Small intestine (tissue), 7 donors: ENCODE data around the gene LIN37. TPM values are rescaled to one million over a fixed set of nuclear protein-coding genes. Genes with fewer than 3 reads are reported as not detected.

Experiments
- DNase-seq, 2 donors: peaks; one replicate each; pipeline versions ENCODE4 v3.0.0 to v3.0.0-alpha.2; 2013
- FAIRE-seq: peaks from 2 replicates; lab custom pipeline; 2012; peaks lifted over from hg19 to GRCh38; lab: Jason Lieb, UNC
- H3K27ac ChIP-seq, 3 donors: one replicate each; pipeline ENCODE4 v1.5.1; 2013; ENCODE audit warnings: low read length in 2 of 3, mild to moderate bottlenecking in 2 of 3, control low read depth in 1 of 3, inconsistent platforms in 1 of 3, low read depth in 1 of 3, moderate library complexity in 1 of 3
- H3K27me3 ChIP-seq, 3 donors: one replicate each; pipeline ENCODE4 v1.6.1; 2013; ENCODE audit warnings: low read length in 3 of 3, inconsistent platforms in 1 of 3; ENCODE audit not compliant: control insufficient read depth in 3 of 3, insufficient read depth in 3 of 3
- H3K36me3 ChIP-seq, 3 donors: one replicate each; pipeline ENCODE4 v1.6.1; 2013; ENCODE audit warnings: low read length in 3 of 3, inconsistent platforms in 1 of 3, low read depth in 1 of 3, mild to moderate bottlenecking in 1 of 3, moderate library complexity in 1 of 3; ENCODE audit not compliant: control insufficient read depth in 3 of 3, insufficient read depth in 2 of 3
- H3K4me1 ChIP-seq, 3 donors: one replicate each; pipeline ENCODE4 v1.6.1; 2013; ENCODE audit warnings: low read length in 2 of 3, inconsistent platforms in 1 of 3, low read depth in 1 of 3, mild to moderate bottlenecking in 1 of 3, moderate library complexity in 1 of 3; ENCODE audit not compliant: control insufficient read depth in 3 of 3, insufficient read depth in 2 of 3
- H3K4me3 ChIP-seq, 3 donors: one replicate each; pipeline ENCODE4 v1.5.1; 2013; ENCODE audit warnings: low read length in 3 of 3, control low read depth in 1 of 3, inconsistent platforms in 1 of 3, low read depth in 1 of 3, mild to moderate bottlenecking in 1 of 3, moderate library complexity in 1 of 3
- H3K9me3 ChIP-seq, 2 donors: one replicate each; pipeline ENCODE4 v1.6.1; 2013; ENCODE audit warnings: low read depth in 1 of 2, low read length in 1 of 2; ENCODE audit not compliant: control insufficient read depth in 2 of 2, insufficient read depth in 1 of 2
- WGBS, 3 donors: extraction: QIAGEN DNeasy Blood & Tissue Kit; methylation state at CpG; one replicate each; pipeline ENCODE4 v1.1.7; 2013; 5-methylcytosine and 5-hydroxymethylcytosine counted together
- polyA plus RNA-seq, 4 donors: library from polyadenylated mRNA; stranded (reverse) in 3 of 4; unstranded in 1 of 4; fragments of 200-250 nt in 3 of 4; fragments of 120-200 nt in 1 of 4; gene quantifications; one replicate each; pipeline versions ENCODE4 v1.2.1 to v1.2.3, GENCODE V29; 2013
- donor health status: healthy with polysubstance abuse.
- donor health status: control.
- donor health status: control.
- donor health status: Bipolar disorder and iron deficiency.
- donor health status: healthy.

Gene LIN37
- polyA plus RNA-seq, 4 donors, result 9.6 to 58.6 (median 26.7) TPM

DNA sequence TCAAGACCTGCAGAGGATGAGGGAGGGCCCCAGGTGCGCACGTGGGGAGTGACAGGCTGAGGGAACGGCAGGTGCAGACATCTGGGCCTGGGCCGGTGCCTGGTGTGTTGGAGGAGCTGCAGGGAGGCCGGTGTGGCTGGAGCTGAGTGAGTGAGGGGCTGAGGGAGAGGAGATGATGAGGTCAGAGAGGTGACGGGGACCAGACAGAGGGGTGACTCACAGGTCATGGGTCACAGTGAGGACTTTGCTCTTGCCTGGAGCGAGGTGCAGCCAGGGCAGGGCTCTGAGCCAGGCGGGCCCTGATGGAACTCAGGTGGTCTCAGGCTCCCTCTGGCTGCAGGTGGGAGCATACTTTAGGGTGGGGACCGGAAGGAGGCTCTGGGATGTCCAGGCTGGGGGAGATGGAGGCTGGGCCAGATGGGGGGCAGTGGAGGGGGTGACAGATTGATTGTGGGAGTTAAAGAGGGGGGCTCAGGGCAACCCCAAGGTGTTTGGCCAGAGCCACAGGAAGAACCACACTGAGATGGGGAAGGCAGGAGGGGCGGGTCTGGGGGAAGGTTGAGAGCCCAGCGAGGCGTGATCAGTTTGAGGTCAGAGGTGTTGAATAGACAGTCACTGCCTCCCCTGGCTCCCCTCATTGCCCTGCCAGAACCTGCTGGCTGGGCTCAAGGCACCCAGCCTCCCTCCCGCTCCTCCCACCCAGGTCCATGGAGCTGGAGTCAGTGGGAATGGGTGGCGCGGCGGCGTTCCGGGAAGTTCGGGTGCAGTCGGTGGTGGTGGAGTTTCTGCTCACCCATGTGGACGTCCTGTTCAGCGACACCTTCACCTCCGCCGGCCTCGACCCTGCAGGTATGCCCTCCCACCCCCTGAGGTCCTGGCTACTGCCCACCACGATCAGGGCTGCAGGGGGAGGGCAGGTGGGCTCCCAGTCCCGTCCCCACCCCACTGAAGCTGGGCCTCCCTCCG, 35.4 kb downstream of the LIN37 start:
- Histone ChIP-seq H3K36me3 (peaks cover 0 to 45% (median 6%) of the 10 kb centered on the region in 3 donors), H3K4me3 (no peak overlapping the region), H3K9me3 (no peaks in the 10 kb centered on the region), H3K4me1 (peaks cover 0 to 14% (median 0%) of the 10 kb centered on the region in 3 donors), H3K27me3 (no peaks in the 10 kb centered on the region), H3K27ac (no peak overlapping the region)
- no peak for DNase-seq
- 79 to 86% (median 79%) methylated on average over 22 to 28 of the region's 28 CpGs for WGBS, 3 donors
- no peak for FAIRE-seq

- DNase-seq, result no peak
- WGBS, 3 donors, result 83 to 94% (median 92%) methylated on average over 37 to 45 of the region's 45 CpGs
- no peaks in the 10 kb centered on the region for H3K9me3 ChIP-seq
- no peaks in the 10 kb centered on the region for H3K27me3 ChIP-seq
- no peak overlapping the region for H3K4me3 ChIP-seq
- no peak overlapping the region for H3K27ac ChIP-seq
- H3K4me1 ChIP-seq, result peaks cover 0 to 14% (median 0%) of the 10 kb centered on the region in 3 donors
- FAIRE-seq, result no peak
- H3K36me3 ChIP-seq, result peaks cover 0 to 42% (median 6%) of the 10 kb centered on the region in 3 donors
These were observed 36.3 kb downstream of the LIN37 start for GRCh38 chr19:35784503-35785338.

GRCh38 chr19:35785339-35785627, 36.9 kb downstream of the LIN37 start:
- Histone ChIP-seq H3K4me1 (peaks cover 0 to 14% (median 0%) of the 10 kb centered on the region in 3 donors), H3K4me3 (no peak overlapping the region), H3K9me3 (no peaks in the 10 kb centered on the region), H3K36me3 (peaks cover 0 to 37% (median 4%) of the 10 kb centered on the region in 3 donors), H3K27me3 (no peaks in the 10 kb centered on the region), H3K27ac (no peak overlapping the region)
- FAIRE-seq (no peak), DNase-seq (no peak)
- 91 to 98% (median 96%) methylated on average over 10 of the region's 10 CpGs for WGBS, 3 donors

DNA sequence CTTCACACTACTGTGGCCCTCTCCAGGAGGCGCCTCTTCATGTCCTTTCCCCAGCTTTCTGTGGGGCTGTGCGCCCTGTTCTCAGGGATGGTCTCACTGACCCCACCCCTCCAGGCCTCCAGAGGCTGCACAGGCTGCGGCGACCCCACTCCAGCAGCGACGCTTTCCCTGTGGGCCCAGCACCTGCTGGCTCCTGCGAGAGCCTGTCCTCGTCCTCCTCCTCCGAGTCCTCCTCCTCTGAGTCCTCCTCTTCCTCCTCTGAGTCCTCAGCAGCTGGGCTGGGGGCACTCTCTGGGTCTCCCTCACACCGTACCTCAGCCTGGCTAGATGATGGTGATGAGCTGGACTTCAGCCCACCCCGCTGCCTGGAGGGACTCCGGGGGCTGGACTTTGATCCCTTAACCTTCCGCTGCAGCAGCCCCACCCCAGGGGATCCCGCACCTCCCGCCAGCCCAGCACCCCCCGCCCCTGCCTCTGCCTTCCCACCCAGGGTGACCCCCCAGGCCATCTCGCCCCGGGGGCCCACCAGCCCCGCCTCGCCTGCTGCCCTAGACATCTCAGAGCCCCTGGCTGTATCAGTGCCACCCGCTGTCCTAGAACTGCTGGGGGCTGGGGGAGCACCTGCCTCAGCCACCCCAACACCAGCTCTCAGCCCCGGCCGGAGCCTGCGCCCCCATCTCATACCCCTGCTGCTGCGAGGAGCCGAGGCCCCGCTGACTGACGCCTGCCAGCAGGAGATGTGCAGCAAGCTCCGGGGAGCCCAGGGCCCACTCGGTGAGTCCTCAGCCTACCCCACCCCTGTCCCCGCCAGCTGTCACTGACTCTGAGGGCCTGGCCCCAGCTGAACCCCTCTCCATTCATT, 38.2 kb downstream of the LIN37 start:
- 65 to 79% (median 76%) methylated on average over 23 to 31 of the region's 31 CpGs for WGBS, 3 donors
- no peak for FAIRE-seq

DNA sequence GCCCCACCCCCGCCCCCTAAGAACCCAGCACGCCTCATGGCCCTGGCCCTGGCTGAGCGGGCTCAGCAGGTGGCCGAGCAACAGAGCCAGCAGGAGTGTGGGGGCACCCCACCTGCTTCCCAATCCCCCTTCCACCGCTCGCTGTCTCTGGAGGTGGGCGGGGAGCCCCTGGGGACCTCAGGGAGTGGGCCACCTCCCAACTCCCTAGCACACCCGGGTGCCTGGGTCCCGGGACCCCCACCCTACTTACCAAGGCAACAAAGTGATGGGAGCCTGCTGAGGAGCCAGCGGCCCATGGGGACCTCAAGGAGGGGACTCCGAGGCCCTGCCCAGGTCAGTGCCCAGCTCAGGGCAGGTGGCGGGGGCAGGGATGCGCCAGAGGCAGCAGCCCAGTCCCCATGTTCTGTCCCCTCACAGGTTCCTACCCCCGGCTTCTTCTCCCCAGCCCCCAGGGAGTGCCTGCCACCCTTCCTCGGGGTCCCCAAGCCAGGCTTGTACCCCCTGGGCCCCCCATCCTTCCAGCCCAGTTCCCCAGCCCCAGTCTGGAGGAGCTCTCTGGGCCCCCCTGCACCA, 38.9 kb downstream of the LIN37 start:
- 91 to 94% (median 92%) methylated on average over 15 of the region's 15 CpGs for WGBS, 3 donors
- no peak for DNase-seq
- Histone ChIP-seq H3K4me1 (peaks cover 0 to 14% (median 0%) of the 10 kb centered on the region in 3 donors), H3K36me3 (peaks cover 0 to 18% (median 2%) of the 10 kb centered on the region in 3 donors), H3K4me3 (no peak overlapping the region), H3K9me3 (no peaks in the 10 kb centered on the region), H3K27me3 (no peaks in the 10 kb centered on the region), H3K27ac (no peak overlapping the region)
- no peak for FAIRE-seq

More for the DNA sequence above, 38.2 kb downstream of the LIN37 start:
- H3K27ac ChIP-seq, result no peak overlapping the region
- peak in 1 of 2 donors; percentile 57 for DNase-seq
- H3K27me3 ChIP-seq, result no peaks in the 10 kb centered on the region
- peaks cover 0 to 14% (median 0%) of the 10 kb centered on the region in 3 donors for H3K4me1 ChIP-seq
- no peaks in the 10 kb centered on the region for H3K9me3 ChIP-seq
- H3K4me3 ChIP-seq, result no peak overlapping the region
- peaks cover 0 to 26% (median 2%) of the 10 kb centered on the region in 3 donors for H3K36me3 ChIP-seq

- WGBS, 3 donors, result 78 to 86% (median 82%) methylated on average over 12 of the region's 12 CpGs
- no peak for FAIRE-seq
- Histone ChIP-seq H3K27me3 (no peaks in the 10 kb centered on the region), H3K9me3 (no peaks in the 10 kb centered on the region), H3K27ac (no peak overlapping the region), H3K36me3 (peaks cover 0 to 10% (median 2%) of the 10 kb centered on the region in 3 donors), H3K4me3 (no peak overlapping the region), H3K4me1 (peaks cover 0 to 14% (median 0%) of the 10 kb centered on the region in 3 donors)
- DNase-seq, result no peak
These were observed 40.0 kb downstream of the LIN37 start for GRCh38 chr19:35788205-35788960.

DNA sequence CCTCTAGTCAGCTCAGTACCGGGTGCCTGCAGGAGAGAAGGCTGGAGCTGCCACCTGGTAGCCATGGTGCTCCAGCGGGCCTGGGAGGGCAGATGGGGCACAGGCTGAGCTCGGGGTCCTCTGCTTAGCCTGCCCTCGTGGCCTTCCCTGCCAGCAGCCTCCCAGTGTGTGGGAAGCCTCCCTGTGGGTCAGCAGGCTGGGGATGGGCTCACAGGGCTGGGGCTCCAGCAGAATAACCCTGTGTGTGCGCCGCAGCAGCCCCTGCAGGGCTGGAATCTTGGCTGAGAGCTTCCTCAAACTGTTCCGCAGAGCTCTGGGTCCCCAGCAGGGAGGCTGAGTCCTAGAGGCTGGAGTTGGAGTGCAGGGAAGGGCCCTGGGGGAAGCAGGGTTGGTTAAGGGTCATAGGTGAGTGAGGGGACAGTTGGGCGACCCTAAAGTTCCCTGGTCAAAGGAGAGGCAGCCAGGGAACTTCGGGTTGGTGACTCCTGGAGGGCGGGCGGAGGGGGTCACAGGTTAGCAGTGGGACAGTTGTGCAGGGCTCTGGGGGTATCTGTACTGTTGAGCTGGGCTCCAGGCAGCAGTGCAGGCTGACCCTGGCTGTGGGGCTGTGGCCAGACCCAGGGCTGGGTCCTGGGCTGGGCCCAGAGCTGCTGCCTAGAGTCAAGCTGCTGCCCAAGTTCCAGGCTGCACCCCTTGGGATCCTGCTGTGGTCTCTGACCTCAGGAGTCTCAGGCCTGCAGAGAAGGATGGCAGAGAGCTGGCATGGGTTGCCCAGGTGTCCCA, 41.0 kb downstream of the LIN37 start:
- WGBS, 3 donors, result 79 to 85% (median 84%) methylated on average over 11 of the region's 11 CpGs
- Histone ChIP-seq H3K9me3 (no peaks in the 10 kb centered on the region), H3K27me3 (no peaks in the 10 kb centered on the region), H3K36me3 (peaks cover 0 to 6% (median 2%) of the 10 kb centered on the region in 3 donors), H3K27ac (no peak overlapping the region), H3K4me3 (no peak overlapping the region), H3K4me1 (peaks cover 0 to 14% (median 0%) of the 10 kb centered on the region in 3 donors)
- FAIRE-seq (no peak), DNase-seq (no peak)
